Renal cortical epithelial cell (primary cell): Measurements from ENCODE around the gene STAG1. TPM values are rescaled to one million over a fixed set of nuclear protein-coding genes. Genes with fewer than 3 reads are reported as not detected.
"Not testable (repeated sequence)": the region's sequence is repeated elsewhere in the genome, so short reads cannot be mapped to it uniquely, and the experiment has no call there.

Experiments used
- DNase-seq: peaks from one replicate; pipeline ENCODE4 v3.0.0-alpha.2; 2011; ENCODE audit warnings: low read depth
- total RNA-seq: library from RNA; depleted of rRNA; stranded (reverse); fragments of >200 nt; gene quantifications from 2 replicates; pipeline ENCODE4 v1.2.3, GENCODE V29; 2014

The STAG1 gene
- total RNA-seq, 1 donor from 2014 or later, result 41.3 TPM

DNA sequence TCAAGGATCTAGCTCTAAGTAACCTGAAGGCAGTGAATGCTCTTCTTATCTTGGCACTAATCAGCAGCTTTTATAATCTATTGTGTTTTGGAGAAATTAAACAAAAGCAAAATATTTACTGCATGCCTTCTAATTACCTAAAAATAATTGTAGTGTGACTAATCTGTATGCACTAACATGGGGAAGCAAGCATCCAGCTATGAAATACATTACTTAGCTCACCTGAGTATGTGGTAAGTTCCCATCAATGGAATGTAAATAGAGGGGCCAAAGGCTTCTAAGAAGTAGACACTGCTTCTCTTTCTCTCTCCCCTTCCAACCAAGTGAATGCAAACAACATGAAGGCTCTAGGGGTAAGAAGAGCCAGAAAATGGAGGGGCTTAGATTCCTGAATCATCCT, 165.6 kb downstream of the STAG1 start:
- peak; percentile 54 for DNase-seq

DNA sequence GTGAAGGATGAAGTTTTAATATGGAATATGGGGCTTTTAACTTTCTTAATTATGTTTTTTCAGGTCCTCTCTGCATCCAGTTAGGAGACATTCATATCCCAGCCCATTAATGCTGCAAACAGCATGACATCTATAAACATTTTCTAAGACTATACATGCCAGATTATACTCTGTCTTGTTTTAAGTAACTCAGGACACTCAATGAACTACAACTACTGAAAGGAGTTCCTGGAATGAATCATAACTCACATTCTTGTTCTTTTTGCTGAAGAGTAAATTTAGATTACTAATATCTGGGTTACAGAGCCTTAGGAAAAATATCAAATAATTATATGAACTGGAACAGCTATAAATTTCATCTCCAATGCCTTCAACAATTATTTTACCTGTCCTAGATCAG, 167.4 kb downstream of the STAG1 start:
- peak; percentile 10 for DNase-seq

DNA sequence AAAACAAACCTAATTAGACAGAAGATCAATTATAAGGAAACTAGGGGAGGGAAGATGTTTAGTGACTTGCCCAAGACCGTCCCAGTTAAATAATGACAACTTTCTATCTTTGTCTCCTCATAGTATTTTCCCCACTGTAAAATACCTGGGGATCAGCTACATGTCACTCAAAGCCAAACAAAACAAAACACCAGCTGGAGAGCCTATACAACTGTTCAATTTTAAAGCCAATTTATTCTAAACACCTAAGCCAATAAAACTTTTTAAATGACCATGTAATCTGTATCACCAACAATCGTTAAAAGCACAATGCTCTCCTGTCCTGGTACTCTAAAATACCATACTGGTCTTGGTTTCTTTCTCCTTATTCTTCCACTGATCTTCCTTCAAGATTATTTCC, 168.4 kb downstream of the STAG1 start:
- DNase-seq, result no peak

DNA sequence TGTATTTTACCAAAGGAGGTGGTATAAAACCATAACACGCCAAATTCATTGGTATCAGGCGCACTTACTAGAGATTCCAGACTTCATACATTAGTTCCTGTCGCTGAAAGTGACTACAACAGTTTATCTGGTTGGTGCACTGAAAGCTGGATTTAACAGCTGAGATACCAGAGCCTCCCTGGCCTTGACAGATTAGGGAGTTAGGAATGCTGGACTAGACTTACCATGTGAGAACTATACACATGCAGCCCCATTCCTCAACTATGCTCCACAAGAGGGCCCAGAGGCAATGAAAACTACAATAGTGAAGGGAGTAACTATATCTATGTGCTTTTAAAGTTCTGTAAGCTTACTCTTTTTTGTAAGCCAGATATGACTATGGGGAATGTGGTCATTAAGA, 174.4 kb downstream of the STAG1 start:
- no peak for DNase-seq

DNA sequence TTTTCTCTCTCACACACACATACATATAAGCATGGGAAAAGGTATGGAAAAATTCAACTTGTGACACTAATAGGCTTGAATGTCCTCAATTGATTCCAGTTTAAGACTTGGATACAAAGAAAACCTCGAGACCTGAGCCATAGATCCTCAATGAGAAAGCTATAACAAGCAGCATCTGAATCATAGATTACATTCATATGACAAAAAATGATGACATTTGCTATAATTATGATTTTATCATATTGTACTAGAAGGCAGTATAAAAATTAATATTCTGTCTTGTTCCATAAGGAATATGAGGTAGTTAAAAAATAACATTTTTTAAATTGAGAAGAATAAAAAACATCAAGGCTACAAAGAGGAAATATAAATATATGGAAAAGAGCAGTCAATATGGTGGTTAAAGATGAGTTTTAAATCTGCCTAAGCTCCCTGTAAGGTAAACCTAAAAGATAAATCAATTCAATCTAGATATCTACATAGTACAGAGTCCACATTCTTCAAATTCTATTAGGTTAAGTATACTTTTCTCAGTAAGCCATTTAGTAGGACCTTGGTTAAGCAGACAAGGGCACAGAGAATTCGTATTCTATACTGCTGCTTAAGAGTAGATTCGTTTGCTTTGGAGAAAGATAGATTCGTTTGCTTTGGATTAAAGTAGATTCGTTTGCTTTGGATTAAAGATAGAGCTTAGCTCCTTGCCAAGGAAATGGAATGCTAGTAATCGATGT, 175.7 kb downstream of the STAG1 start:
- peak; percentile 23 for DNase-seq

DNA sequence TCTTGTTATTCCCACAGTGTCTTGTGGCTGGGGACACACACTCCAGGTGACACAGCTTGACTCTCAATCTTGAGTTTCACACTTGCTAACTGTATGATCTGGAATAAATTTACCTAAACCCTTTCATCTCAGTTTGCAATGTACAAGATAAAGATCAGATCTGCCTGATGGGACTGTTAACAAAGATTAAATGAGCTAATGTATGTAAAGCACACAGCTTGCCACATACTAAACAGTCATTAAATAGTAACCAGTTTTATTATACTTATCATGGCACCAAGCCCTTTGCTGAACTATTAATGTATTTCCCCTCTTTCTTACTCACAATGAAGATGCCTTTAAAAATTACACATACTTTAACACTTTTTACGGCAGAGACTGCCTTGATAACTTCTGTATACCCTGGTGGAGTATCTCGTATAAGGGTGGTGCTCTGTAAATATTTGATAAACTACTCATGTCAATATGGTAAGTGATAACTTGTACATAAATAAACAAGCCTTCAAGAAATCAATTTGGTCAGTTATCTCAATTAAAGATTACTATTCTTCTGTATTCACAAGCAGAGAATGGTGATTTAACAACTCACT, 184.5 kb downstream of the STAG1 start:
- DNase-seq, result no peak

DNA sequence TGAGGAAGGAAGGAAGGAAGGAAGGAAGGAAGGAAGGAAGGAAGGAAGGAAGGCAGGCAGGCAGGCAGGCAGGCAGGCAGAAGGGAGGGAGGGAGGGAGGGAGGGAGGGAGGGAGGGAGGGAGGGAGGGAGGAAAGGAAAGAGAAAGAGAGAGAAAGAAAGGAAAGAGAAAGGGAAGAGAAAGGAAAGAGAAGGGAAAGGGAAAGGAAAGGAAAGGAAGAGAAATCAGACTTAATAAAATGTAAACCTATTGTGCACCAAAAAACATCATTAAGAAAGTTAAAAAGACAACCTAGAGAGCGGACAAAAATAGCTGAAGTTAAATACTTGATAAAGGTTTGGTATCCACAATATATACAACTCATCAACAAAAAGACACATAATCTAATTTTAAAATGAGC, 187.2 kb downstream of the STAG1 start:
- not testable (repeated sequence) for DNase-seq

DNA sequence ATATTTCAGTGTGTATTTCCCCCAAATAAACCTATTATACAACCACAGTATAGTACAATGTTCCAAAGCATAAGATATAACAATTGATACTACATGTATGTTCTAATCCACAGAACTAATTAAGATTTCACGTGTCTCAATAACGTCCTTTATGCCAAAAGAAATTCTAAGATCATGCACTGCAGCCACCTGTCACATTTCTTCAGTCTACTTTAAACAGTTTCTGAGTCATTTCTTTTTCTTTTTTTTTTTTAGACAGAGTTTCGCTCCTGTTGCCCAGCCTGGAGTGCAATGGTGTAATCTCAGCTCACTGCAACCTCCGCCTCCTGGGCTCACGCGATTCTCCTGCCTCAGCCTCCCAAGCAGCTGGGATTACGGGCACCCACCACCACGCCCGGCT, 190.2 kb downstream of the STAG1 start:
- DNase-seq, result no peak

DNA sequence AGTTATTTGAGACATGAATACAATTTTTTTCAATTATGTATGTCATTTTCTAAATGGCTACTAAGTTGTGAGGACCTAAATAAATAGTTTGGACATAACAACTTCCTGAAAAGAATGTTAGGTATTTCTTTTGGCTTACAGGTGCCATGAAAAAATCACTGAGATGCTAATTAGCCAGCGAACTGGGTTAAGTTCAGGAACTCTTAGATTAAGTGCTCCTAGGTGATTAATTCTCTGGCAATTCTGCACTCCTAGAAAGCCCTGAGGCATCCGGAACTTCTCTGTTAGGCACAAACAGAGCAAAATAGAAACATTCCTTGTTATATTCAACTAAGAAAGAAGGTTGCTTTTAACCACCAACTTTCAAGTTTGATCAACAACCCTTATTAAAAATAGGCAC, 192.3 kb downstream of the STAG1 start:
- peak; percentile 90 for DNase-seq

DNA sequence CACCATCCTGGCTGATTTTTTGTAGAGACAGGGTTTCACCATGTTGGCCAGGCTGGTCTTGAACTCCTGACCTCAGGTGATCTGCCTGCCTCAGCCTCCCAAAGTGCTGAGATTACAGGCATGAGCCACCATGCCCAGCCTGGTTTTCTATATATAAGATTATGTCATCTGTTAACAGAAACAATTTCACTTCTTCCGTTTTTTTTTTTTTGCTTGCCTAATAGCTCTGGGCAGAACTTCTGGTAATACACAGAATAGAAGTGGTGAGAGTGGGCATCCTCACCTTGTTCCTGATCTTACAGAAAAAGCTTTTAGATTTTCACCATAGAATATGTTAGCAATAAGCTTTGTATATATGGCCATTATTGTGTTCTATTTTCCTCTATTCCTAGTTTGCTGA, 202.7 kb downstream of the STAG1 start:
- not testable (repeated sequence) for DNase-seq

DNA sequence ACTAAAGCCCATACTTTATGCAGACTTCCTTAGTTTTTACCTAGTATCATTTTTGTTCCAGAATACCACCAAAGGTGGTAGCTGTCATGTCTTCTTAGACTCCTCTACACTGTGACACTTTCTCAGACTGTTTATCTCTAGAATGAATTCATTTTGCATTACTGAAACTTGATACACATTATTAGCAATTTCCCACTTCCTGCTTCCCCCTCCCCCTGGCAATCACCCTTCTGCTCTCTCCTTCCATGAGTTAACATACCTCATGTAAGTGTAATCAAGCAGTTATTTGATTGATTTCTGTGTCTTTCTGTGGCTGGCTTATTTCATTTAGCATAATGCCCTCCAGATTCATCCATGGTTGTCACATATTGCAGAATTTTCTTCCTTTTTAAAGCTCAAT, 204.9 kb downstream of the STAG1 start:
- DNase-seq, result peak; percentile 36

DNA sequence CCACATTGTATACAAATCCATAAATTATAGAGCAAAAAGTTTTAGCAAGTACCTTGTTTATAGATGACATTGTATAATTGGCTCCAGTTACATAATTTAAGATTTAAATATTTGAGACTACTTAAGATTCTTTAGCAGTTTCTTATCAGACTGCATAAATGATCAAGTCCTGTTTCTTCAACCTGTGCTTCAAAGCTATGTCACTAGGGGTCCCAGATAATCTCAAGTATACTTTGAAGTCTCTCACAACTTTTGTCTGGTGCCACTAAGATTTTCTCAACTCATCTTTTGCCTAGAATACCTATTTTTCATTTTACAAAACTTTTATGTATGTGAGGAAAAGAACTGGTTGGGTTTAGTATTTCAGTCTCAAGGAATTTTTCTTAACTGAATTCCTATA, 205.5 kb downstream of the STAG1 start:
- DNase-seq, result peak; percentile 56

DNA sequence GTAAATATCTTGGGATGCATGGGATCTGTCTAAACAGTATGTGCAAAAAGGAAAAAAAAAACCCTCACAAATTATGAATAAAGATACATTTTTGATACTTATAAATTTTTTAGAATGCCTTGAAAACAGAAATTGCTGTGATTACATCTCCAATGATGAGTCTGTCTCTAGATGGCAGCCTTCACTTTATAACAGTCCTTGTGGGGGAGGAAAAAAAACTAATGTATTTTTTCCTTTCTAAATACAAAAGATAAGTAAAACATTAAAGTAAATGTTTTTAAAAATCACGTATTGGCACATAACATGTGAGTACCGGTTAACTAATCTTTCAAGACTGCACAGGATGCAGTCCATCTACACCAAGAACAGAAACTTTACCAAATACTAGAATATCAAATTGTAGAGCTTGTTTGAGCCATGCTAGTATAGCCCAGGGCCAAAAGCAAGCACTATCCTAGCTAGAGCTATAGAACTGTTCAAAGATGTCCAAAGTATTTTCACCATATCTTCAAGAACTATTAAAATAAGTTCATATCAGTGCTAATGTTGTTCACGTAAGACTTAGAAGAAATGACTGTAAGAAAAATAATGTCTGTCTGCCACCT, 206.4 kb downstream of the STAG1 start:
- DNase-seq, result peak; percentile 55

DNA sequence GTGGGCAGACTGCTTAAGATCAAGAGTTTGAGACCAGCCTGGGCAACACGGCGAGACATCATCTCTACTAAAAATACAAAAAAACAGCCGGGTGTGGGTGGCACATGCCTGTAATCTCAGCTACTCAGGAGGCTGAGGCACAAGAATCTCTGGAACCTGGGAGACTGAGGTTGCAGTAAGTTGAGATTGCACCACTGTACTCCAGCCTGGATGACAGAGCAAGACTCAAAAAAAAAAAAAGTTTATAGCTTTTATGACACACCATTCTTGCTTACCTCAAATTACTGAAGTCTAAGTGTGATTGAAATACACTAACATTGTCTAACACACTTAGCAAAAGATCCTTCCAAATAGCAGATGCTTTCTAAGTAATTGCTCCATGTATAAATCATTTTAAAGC, 207.6 kb downstream of the STAG1 start:
- DNase-seq, result peak; percentile 28

DNA sequence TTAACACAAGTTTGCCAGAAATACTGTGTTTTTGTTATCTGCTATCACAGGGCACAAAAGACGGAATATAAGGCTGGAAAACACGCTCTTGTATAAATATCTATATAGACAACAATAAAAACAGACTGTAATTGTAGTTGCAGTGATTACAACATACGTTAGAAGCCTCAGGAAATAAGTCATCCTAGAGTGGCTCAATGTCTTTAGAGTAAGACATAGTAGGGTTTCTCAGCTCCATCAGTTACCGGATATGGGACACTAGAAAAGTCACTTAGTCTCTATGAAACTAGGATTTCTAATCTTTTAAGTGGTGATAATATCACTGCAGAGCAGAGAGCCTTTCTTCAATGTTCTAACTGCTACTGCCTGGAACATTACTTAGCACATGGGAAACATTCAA, 208.8 kb downstream of the STAG1 start:
- DNase-seq, result no peak

DNA sequence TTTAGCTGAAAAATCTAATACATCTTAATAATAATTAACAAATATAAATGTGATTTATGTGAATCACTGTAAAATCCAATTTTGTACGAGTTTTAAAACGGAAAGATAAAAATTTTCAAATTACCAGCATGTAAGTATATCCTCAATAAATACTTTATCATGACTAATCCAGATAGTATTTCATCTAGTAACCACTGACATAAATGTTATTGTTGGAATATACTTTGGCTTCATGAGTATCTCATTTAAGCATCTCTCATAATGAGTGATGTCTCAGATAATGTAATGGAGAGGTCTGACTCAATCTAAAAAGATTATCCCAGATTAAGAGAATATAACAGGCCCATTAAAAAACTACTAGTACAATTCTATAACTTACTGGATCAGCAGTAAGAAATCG, 216.3 kb downstream of the STAG1 start:
- no peak for DNase-seq

DNA sequence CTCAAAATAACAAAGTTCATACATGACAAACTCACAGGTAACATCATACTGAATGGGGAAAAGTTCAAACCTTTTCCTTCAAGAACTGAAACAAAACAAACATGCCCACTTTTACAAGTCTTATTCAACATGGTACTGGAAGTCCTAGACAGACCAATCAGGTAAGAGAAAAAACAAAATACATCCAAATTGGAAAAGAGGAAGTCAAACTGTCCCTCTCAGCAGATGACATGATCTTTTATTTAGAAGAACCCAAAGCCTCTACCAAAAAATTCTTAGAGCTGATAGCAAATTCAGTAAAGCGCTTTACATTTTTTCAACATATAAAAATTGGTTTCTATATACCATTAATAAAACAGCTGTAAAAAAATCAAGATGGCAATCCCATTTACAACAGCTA, 219.4 kb downstream of the STAG1 start:
- no peak for DNase-seq

DNA sequence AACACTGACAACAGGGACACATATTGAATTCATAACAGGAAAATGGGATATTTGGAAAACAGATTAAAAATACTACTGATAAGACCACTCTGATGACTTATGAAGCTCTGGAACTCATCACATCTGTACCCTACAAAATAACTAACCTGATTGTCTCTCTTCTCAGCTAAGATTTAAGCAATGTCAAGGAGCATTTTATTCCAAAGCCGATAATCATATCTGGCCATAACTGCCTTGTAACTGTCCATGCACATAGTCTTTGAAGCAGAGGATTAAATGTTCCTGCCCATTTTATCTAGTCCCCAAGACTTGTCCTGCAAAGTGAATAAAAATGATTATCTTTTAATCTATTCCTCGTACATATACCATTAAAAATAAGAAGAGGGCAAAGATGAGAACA, 234.1 kb downstream of the STAG1 start:
- DNase-seq, result no peak

DNA sequence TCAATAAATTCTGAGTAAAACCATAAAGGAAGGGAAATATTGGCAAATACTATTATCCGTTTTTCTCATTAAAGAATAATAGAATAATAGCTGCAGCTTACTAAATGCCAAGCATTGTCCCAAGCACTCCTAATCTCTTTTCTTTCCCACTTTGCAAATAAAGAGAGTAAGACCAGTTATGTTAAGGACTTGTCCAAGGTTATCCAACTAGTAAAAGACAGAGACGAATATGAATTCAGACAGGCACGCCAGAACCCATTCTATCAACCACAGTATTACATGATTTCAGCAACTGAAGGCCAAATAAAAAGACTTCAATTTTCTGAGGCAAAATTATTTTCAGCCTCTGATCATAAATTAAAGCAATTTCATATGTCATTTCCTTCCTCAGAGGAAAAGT, 235.5 kb downstream of the STAG1 start:
- DNase-seq, result no peak

DNA sequence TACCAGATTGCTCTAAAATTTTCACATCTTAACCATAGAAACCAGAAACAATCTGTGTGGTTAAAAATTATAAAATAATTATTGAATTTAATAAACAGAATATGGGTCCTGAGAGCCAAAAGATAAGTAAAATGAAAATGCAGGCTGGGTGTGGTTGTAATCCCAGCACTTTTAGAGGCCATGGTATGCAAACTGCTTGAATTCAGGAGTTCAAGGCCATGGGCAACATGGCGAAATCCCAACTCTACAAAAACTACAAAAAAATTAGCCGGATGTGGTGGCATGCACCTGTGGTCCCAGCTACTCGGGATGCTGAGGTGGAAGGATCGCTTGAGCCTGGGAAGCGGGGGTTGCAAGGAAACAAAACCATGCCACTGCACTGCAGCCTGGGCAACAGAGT, 236.1 kb downstream of the STAG1 start:
- DNase-seq, result no peak

DNA sequence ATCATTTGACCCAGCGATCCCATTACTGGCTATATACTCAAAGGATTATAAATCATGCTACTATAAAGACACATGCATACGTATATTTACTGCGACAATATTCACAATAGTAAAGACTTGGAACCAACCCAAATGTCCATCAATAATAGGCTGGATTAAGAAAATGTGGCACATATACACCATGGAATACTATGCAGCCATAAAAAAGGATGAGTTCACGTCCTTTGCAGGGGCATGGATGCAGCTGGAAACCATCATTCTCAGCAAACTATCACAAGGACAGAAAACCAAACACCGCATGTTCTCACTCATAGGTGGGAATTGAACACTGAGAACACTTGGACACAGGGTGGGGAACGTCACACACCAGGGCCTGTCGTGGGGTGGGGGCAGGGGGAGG, 237.6 kb downstream of the STAG1 start:
- not testable (repeated sequence) for DNase-seq

DNA sequence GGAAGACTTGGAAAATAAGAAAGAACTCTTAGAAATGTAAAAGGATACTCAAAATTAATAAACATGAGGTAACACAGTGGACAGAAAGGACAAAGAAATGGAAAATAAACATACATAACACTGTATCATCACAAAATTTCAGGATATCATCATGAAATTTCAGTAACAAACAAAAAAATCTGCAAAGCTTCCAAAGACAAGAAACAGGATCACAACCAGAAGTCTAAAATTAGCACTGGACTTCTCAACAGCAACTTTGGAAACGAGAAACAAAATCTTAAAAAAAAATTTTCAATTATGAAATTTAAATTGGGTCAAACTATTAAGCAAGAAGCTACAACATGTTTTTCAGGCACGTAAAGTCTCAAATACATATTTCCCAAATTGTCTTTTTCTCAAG, 238.8 kb downstream of the STAG1 start:
- no peak for DNase-seq

DNA sequence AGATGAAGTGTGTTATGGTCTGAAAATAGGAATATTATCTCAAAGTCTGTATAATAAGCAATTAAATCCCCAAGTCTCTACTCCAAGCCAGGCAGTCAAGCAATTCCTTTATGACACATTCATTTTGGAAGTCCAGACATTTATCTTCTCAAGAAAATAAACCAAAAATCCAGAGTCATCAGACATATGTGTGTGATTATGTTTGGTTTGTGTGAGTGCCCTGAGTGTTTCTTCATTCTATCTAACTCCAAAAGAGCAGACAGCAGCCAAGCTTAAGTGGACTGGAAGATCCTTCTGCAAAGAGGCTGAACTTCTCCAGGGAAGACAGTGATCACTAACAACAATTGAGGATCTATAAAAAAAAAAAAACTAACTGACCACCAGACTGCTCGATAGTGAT, 239.8 kb downstream of the STAG1 start:
- no peak for DNase-seq

DNA sequence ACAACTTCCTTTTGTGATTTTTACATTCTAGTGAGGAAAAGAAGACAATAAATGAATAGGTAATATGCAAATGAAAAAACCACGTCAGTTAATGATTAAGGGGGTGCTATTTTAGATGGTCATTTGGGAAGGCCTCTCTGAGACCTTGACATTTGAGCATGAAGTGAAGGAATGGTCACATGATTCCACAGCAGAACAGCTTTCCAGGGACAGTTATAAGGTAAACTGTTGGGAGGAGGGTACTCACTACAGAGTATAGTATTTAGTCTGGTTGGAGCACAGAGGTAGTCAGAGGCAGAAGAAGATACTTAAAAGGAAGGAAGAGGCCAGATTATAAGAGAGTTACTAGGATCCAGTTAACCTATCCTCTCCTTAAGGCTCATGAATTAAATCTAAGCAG, 246.5 kb downstream of the STAG1 start:
- DNase-seq, result no peak
